OCI-LY1 (cell line): ENCODE data around the gene AAMDC.
"Not testable (repeated sequence)": the region's sequence is repeated elsewhere in the genome, so short reads cannot be mapped to it uniquely, and the experiment has no call there.

Experiments used
- H2AFZ ChIP-seq: fragments of 200-600 bp; sonication (generic), shearing (Covaris generic); 2 replicates; pipeline ENCODE4 v1.6.0; 2014; ENCODE audit warnings: antibody characterized with exemption, mild to moderate bottlenecking, low read length
- H3F3A ChIP-seq: fragments of 200-600 bp; sonication (generic), shearing (Covaris generic); 2 replicates; pipeline ENCODE4 v1.6.0; 2014; ENCODE audit warnings: mild to moderate bottlenecking, antibody characterized with exemption, low read length, moderate library complexity; ENCODE audit not compliant: insufficient read depth
- H3K27ac ChIP-seq: fragments of 200-600 bp; sonication (generic); 2 replicates; pipeline ENCODE4 v1.5.1; 2014; ENCODE audit warnings: low read length, mixed run types, mild to moderate bottlenecking, low read depth; ENCODE audit not compliant: poor library complexity, severe bottlenecking
- H3K27me3 ChIP-seq: fragments of 200-600 bp; sonication (generic); 2 replicates; pipeline ENCODE4 v1.6.0; 2014; ENCODE audit warnings: antibody characterized with exemption, mild to moderate bottlenecking, low read length, moderate library complexity; ENCODE audit not compliant: insufficient read depth
- H3K36me3 ChIP-seq: fragments of 200-600 bp; sonication (generic); 2 replicates; pipeline ENCODE4 v1.6.1; 2014; ENCODE audit warnings: mild to moderate bottlenecking, antibody characterized with exemption, low read length, moderate library complexity, mixed read lengths; ENCODE audit not compliant: insufficient read depth
- H3K4me1 ChIP-seq: fragments of 200-600 bp; sonication (generic); 2 replicates; pipeline ENCODE4 v1.5.1; 2014; ENCODE audit warnings: mild to moderate bottlenecking, low read length, moderate library complexity; ENCODE audit not compliant: insufficient read depth, severe bottlenecking
- H3K4me2 ChIP-seq: fragments of 200-600 bp; sonication (generic), shearing (Covaris generic); 2 replicates; pipeline ENCODE4 v1.6.1; 2014; ENCODE audit warnings: low read length
- H3K4me3 ChIP-seq: fragments of 200-600 bp; sonication (generic); 2 replicates; pipeline ENCODE4 v1.5.1; 2014; ENCODE audit warnings: low read length, low read depth, mild to moderate bottlenecking, mixed read lengths; ENCODE audit not compliant: poor library complexity, severe bottlenecking
- H3K79me2 ChIP-seq: fragments of 200-600 bp; shearing (Covaris generic); 2 replicates; pipeline ENCODE4 v1.6.1; 2016; ENCODE audit warnings: mixed run types, low read length, mixed read lengths; ENCODE audit not compliant: insufficient read depth
- H3K9ac ChIP-seq: fragments of 200-600 bp; sonication (generic), shearing (Covaris generic); 2 replicates; pipeline ENCODE4 v1.6.1; 2014; ENCODE audit warnings: mild to moderate bottlenecking, low read length, mixed read lengths
- H3K9me2 ChIP-seq: fragments of 200-600 bp; sonication (generic), shearing (Covaris generic); 2 replicates; pipeline ENCODE4 v1.6.1; 2014; ENCODE audit warnings: low read depth, mild to moderate bottlenecking, low read length, mixed read lengths
- H3K9me3 ChIP-seq: fragments of 200-600 bp; shearing (Covaris generic); 2 replicates; pipeline ENCODE4 v1.6.1; 2014; ENCODE audit warnings: low read length, mixed read lengths
- H4K20me1 ChIP-seq: fragments of 200-600 bp; sonication (generic), shearing (Covaris generic); 2 replicates; pipeline ENCODE4 v1.6.0; 2016; ENCODE audit warnings: mild to moderate bottlenecking, low read length; ENCODE audit not compliant: insufficient read depth
- CTCF ChIP-seq: fragments of 200-600 bp; sonication (generic), shearing (Covaris generic); IDR thresholded peaks from 2 replicates; pipeline ENCODE4 v1.5.1; 2017; ENCODE audit warnings: mild to moderate bottlenecking, antibody characterized with exemption, low read length, moderate library complexity, mixed read lengths
- EZH2 ChIP-seq: fragments of 200-600 bp; sonication (generic), shearing (Covaris generic); IDR thresholded peaks from 2 replicates; pipeline ENCODE4 v1.8.0; 2017; ENCODE audit warnings: borderline replicate concordance, mixed run types, mild to moderate bottlenecking, antibody characterized with exemption, low read length, moderate library complexity, mixed read lengths

Gene AAMDC

GRCh38 chr11:77908835-77909234 lies 87.9 kb downstream of the AAMDC start:
- H3K36me3 ChIP-seq, result peaks cover 24% of the 10 kb centered on the region
- H3K9me2 ChIP-seq, result no peaks in the 10 kb centered on the region
- H3K79me2 ChIP-seq, result no peaks in the 10 kb centered on the region
- no peaks in the 10 kb centered on the region for H3K27me3 ChIP-seq
- H3K9me3 ChIP-seq, result no peaks in the 10 kb centered on the region
- no peaks in the 10 kb centered on the region for H3K4me1 ChIP-seq
- no peak for TF ChIP-seq EZH2
- no peak for TF ChIP-seq CTCF
- no peak overlapping the region for H3K4me3 ChIP-seq
- H3K9ac ChIP-seq, result no peak overlapping the region
- no peak overlapping the region for H3K27ac ChIP-seq
- no peaks in the 10 kb centered on the region for H3F3A ChIP-seq
- H4K20me1 ChIP-seq, result no peaks in the 10 kb centered on the region
- H2AFZ ChIP-seq, result no peak overlapping the region
- H3K4me2 ChIP-seq, result no peak overlapping the region

- H3K9ac ChIP-seq, result no peak overlapping the region
- no peak for TF ChIP-seq EZH2
- no peaks in the 10 kb centered on the region for H3K27me3 ChIP-seq
- peaks cover 27% of the 10 kb centered on the region for H3K36me3 ChIP-seq
- H3K4me3 ChIP-seq, result no peak overlapping the region
- no peak overlapping the region for H3K4me2 ChIP-seq
- H2AFZ ChIP-seq, result no peak overlapping the region
- no peak overlapping the region for H3K27ac ChIP-seq
- H3K4me1 ChIP-seq, result no peaks in the 10 kb centered on the region
- no peaks in the 10 kb centered on the region for H4K20me1 ChIP-seq
- H3K9me2 ChIP-seq, result no peaks in the 10 kb centered on the region
- no peaks in the 10 kb centered on the region for H3K9me3 ChIP-seq
- H3F3A ChIP-seq, result no peaks in the 10 kb centered on the region
- H3K79me2 ChIP-seq, result no peaks in the 10 kb centered on the region
Measured at GRCh38 chr11:77909277-77909676, 88.3 kb downstream of the AAMDC start.

GRCh38 chr11:77910828-77911227 lies 89.9 kb downstream of the AAMDC start:
- H3K9ac ChIP-seq, H3K4me2 ChIP-seq, H4K20me1 ChIP-seq, H3K9me3 ChIP-seq, H3K79me2 ChIP-seq, H2AFZ ChIP-seq, H3K27me3 ChIP-seq, H3K4me3 ChIP-seq, H3F3A ChIP-seq, H3K9me2 ChIP-seq, H3K27ac ChIP-seq, H3K4me1 ChIP-seq: not testable (repeated sequence)
- peaks cover 27% of the 10 kb centered on the region for H3K36me3 ChIP-seq

- not testable (repeated sequence) for H2AFZ ChIP-seq, H3K79me2 ChIP-seq, H3K4me3 ChIP-seq, H3K9me2 ChIP-seq, H3F3A ChIP-seq, H3K9ac ChIP-seq, H4K20me1 ChIP-seq, H3K27me3 ChIP-seq, H3K4me2 ChIP-seq, H3K4me1 ChIP-seq, H3K27ac ChIP-seq, H3K9me3 ChIP-seq
- H3K36me3 ChIP-seq, result peaks cover 13% of the 10 kb centered on the region
Measured at GRCh38 chr11:77913608-77914306, 92.8 kb downstream of the AAMDC start.

GRCh38 chr11:77914307-77914791 lies 93.4 kb downstream of the AAMDC start:
- not testable (repeated sequence) for H2AFZ ChIP-seq, H3K79me2 ChIP-seq, H3K4me3 ChIP-seq, H3K9me3 ChIP-seq, H3K4me2 ChIP-seq, H3F3A ChIP-seq, H3K36me3 ChIP-seq, H3K4me1 ChIP-seq, H3K9ac ChIP-seq, H4K20me1 ChIP-seq, H3K9me2 ChIP-seq, H3K27me3 ChIP-seq, H3K27ac ChIP-seq

GRCh38 chr11:77917713-77918112 lies 96.8 kb downstream of the AAMDC start:
- not testable (repeated sequence) for H3K27me3 ChIP-seq, H3F3A ChIP-seq, H3K4me3 ChIP-seq, H3K9ac ChIP-seq, H3K36me3 ChIP-seq, H3K9me3 ChIP-seq, H3K4me2 ChIP-seq, H3K27ac ChIP-seq, H3K4me1 ChIP-seq, H3K79me2 ChIP-seq, H2AFZ ChIP-seq, H4K20me1 ChIP-seq, H3K9me2 ChIP-seq
